Endothelial cell (in vitro differentiated cells): ENCODE results near the gene GSG1L. TPM values are rescaled to one million over a fixed set of nuclear protein-coding genes. Genes with fewer than 3 reads are reported as not detected.

Source experiments
- DNase-seq: peaks from one replicate; pipeline ENCODE4 v3.0.0; 2021; ENCODE audit warnings: low spot score
- H3K27ac Mint-ChIP-seq: one replicate; pipeline ENCODE4 v1.8.0; 2021; ENCODE audit warnings: mixed read lengths, inconsistent platforms; ENCODE audit not compliant: unreplicated experiment
- H3K27me3 Mint-ChIP-seq: one replicate; pipeline ENCODE4 v1.8.0; 2021; ENCODE audit warnings: mild to moderate bottlenecking, moderate library complexity, mixed read lengths, inconsistent platforms; ENCODE audit not compliant: unreplicated experiment
- H3K36me3 Mint-ChIP-seq: one replicate; pipeline ENCODE4 v1.8.0; 2021; ENCODE audit warnings: mild to moderate bottlenecking, low read depth, mixed read lengths, inconsistent platforms; ENCODE audit not compliant: unreplicated experiment
- H3K4me1 Mint-ChIP-seq: one replicate; pipeline ENCODE4 v1.8.0; 2021; ENCODE audit warnings: mild to moderate bottlenecking, mixed read lengths, inconsistent platforms; ENCODE audit not compliant: unreplicated experiment
- H3K4me3 Mint-ChIP-seq: one replicate; pipeline ENCODE4 v1.8.0; 2021; ENCODE audit warnings: mild to moderate bottlenecking, mixed read lengths, inconsistent platforms; ENCODE audit not compliant: unreplicated experiment
- H3K9me3 Mint-ChIP-seq: one replicate; pipeline ENCODE4 v1.8.0; 2021; ENCODE audit warnings: mixed read lengths, inconsistent platforms; ENCODE audit not compliant: unreplicated experiment
- CTCF ChIP-seq: fragments of 200-600 bp; sonication (generic); IDR thresholded peaks from one replicate; pipeline ENCODE4 v1.5.0; 2021; ENCODE audit warnings: antibody characterized with exemption; ENCODE audit not compliant: unreplicated experiment
- total RNA-seq: library from RNA; stranded (reverse); fragmentation: NEBNext Ultra II Directional; extraction: Animal tissue kit (Norgen Biotek cat#: 25700); gene quantifications from one replicate; pipeline ENCODE4 v1.2.1, GENCODE V29; 2021; ENCODE audit not compliant: unreplicated experiment

The GSG1L gene
- total RNA-seq, 1 donor from 2014 or later: 0.38 TPM

- peaks cover 3% of the 10 kb centered on the region for H3K27me3 Mint-ChIP-seq
These were observed 111.9 kb downstream of the GSG1L start for GRCh38 chr16:27951489-27952120.

GRCh38 chr16:27950206-27950887, 113.2 kb downstream of the GSG1L start:
- H3K4me1 Mint-ChIP-seq: no peaks in the 10 kb centered on the region
- H3K4me3 Mint-ChIP-seq: no peak overlapping the region
- H3K9me3 Mint-ChIP-seq: no peaks in the 10 kb centered on the region

More at GRCh38 chr16:27951489-27952120, 111.9 kb downstream of the GSG1L start:
- Mint-ChIP-seq H3K9me3 (no peaks in the 10 kb centered on the region), H3K36me3 (peaks cover 2% of the 10 kb centered on the region), H3K4me1 (no peaks in the 10 kb centered on the region), H3K27ac (no peak overlapping the region), H3K4me3 (no peak overlapping the region)
- DNase-seq: no peak
- TF ChIP-seq CTCF: no peak

GRCh38 chr16:27947696-27948095, 115.8 kb downstream of the GSG1L start:
- no peak overlapping the region for H3K4me3 Mint-ChIP-seq
- H3K9me3 Mint-ChIP-seq: no peaks in the 10 kb centered on the region
- H3K36me3 Mint-ChIP-seq: no peaks in the 10 kb centered on the region
- no peak for TF ChIP-seq CTCF
- no peak overlapping the region for H3K27ac Mint-ChIP-seq
- no peaks in the 10 kb centered on the region for H3K4me1 Mint-ChIP-seq
- no peak for DNase-seq
- H3K27me3 Mint-ChIP-seq: peaks cover 3% of the 10 kb centered on the region

More at GRCh38 chr16:27950206-27950887, 113.2 kb downstream of the GSG1L start:
- no peak for TF ChIP-seq CTCF
- H3K27me3 Mint-ChIP-seq: peaks cover 3% of the 10 kb centered on the region
- no peak for DNase-seq
- no peak overlapping the region for H3K27ac Mint-ChIP-seq
- H3K36me3 Mint-ChIP-seq: no peaks in the 10 kb centered on the region

GRCh38 chr16:27945233-27945973, 118.1 kb downstream of the GSG1L start:
- Mint-ChIP-seq H3K27ac (no peak overlapping the region), H3K9me3 (no peaks in the 10 kb centered on the region), H3K36me3 (no peaks in the 10 kb centered on the region), H3K27me3 (peaks cover 2% of the 10 kb centered on the region), H3K4me1 (no peaks in the 10 kb centered on the region), H3K4me3 (no peak overlapping the region)
- TF ChIP-seq CTCF: no peak
- DNase-seq: no peak
